Body of pancreas (tissue), 4 donors: ENCODE results near the gene GALM.
"Not testable (repeated sequence)": the region's sequence is repeated elsewhere in the genome, so short reads cannot be mapped to it uniquely, and the experiment has no call there.

ENCODE experiments used
- CTCF ChIP-seq, 7 experiments: fragments of 450-650 bp in 4 of 7; fragments of 200-600 bp in 3 of 7; sonication (generic) in 3 of 7; IDR thresholded peaks; one replicate each; pipeline ENCODE4 v1.5.1; 2016 to 2019; ENCODE audit warnings: antibody characterized with exemption in 7 of 7
- POLR2A ChIP-seq, 3 donors: fragments of 450-650 bp; IDR thresholded peaks; one replicate each; pipeline ENCODE4 v1.6.1; 2016; ENCODE audit warnings: antibody characterized with exemption in 3 of 3, mild to moderate bottlenecking in 2 of 3

GRCh38 chr2:38642373-38643017, 23.4 kb upstream of the GALM start:
- TF ChIP-seq CTCF, POLR2A (IDR thresholded peaks at IDR 0.05): not testable (repeated sequence)
